SK-N-SH treated with all-trans-retinoic acid at 6 μM for 48 hours (cell line): Measurements from ENCODE around the gene CDCA7L.

Source experiments
- BACH2 ChIP-seq: fragments of 250-450 bp; sonication (Bioruptor Pico); IDR thresholded peaks from 2 replicates; pipeline ENCODE4 v1.9.0; 2021; ENCODE audit warnings: mild to moderate bottlenecking, borderline replicate concordance
- ZC3H10 ChIP-seq: fragments of 250-450 bp; sonication (Bioruptor Pico); IDR thresholded peaks from 2 replicates; pipeline ENCODE4 v1.5.1; 2021; ENCODE audit warnings: mild to moderate bottlenecking, moderate library complexity
- ZFP3 ChIP-seq: fragments of 250-450 bp; sonication (Bioruptor Pico); IDR thresholded peaks from 2 replicates; pipeline ENCODE4 v1.5.0; 2020; ENCODE audit warnings: mild to moderate bottlenecking, moderate library complexity
- ZFP30 ChIP-seq: fragments of 450-650 bp; formaldehyde crosslinking; IDR thresholded peaks from 2 replicates; pipeline ENCODE4 v1.5.0; 2022; ENCODE audit warnings: mild to moderate bottlenecking, moderate library complexity
- ZNF565 ChIP-seq: fragments of 450-650 bp; formaldehyde crosslinking; conservative IDR thresholded peaks from 2 replicates; pipeline ENCODE4 v1.5.0; 2020; ENCODE audit warnings: low read depth, mild to moderate bottlenecking, moderate library complexity
- TF ChIP-seq, protein P1 (sequence below): fragments of 250-450 bp; sonication (Bioruptor Pico); IDR thresholded peaks from 2 replicates; pipeline ENCODE4 v1.8.0; 2020; ENCODE audit warnings: mild to moderate bottlenecking, moderate library complexity, borderline replicate concordance
- TF ChIP-seq, protein P2 (sequence below): fragments of 250-450 bp; sonication (Bioruptor Pico); IDR thresholded peaks from 2 replicates; pipeline ENCODE4 v1.5.1; 2020; ENCODE audit warnings: low read depth, mild to moderate bottlenecking, moderate library complexity
- TF ChIP-seq, protein P3 (sequence below): fragments of 250-450 bp; sonication (Bioruptor Pico); IDR thresholded peaks from 2 replicates; pipeline ENCODE4 v1.5.1; 2021; ENCODE audit warnings: mild to moderate bottlenecking, moderate library complexity

DNA sequence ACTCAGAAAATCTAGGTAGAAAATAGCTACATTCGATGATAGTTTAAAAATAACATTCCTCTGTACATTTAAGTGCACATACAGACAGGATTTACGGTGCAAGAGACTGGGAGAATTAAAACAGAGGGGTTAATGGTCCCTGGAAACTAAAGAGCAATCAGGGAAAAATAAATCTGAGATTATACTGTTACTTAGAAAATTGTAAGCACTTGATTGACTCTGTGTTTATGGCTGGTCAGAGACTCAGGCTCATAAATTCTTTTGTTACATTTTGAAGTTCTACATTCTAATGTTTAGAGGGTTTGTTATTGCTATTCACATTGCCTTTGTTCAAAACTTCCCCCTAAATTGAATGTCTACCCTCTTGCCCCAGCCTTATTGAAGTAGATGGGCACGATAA, 54.4 kb downstream of the CDCA7L start:
- TF ChIP-seq, protein P1, sequence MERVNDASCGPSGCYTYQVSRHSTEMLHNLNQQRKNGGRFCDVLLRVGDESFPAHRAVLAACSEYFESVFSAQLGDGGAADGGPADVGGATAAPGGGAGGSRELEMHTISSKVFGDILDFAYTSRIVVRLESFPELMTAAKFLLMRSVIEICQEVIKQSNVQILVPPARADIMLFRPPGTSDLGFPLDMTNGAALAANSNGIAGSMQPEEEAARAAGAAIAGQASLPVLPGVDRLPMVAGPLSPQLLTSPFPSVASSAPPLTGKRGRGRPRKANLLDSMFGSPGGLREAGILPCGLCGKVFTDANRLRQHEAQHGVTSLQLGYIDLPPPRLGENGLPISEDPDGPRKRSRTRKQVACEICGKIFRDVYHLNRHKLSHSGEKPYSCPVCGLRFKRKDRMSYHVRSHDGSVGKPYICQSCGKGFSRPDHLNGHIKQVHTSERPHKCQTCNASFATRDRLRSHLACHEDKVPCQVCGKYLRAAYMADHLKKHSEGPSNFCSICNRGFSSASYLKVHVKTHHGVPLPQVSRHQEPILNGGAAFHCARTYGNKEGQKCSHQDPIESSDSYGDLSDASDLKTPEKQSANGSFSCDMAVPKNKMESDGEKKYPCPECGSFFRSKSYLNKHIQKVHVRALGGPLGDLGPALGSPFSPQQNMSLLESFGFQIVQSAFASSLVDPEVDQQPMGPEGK (CRISPR knock-in tag), result no peak
- TF ChIP-seq ZFP30 (CRISPR knock-in tag) (no peak), ZFP3 (CRISPR knock-in tag) (no peak), BACH2 (CRISPR knock-in tag) (no peak), ZC3H10 (CRISPR knock-in tag) (no peak), ZNF565 (CRISPR knock-in tag) (no peak)
- TF ChIP-seq, protein P2, sequence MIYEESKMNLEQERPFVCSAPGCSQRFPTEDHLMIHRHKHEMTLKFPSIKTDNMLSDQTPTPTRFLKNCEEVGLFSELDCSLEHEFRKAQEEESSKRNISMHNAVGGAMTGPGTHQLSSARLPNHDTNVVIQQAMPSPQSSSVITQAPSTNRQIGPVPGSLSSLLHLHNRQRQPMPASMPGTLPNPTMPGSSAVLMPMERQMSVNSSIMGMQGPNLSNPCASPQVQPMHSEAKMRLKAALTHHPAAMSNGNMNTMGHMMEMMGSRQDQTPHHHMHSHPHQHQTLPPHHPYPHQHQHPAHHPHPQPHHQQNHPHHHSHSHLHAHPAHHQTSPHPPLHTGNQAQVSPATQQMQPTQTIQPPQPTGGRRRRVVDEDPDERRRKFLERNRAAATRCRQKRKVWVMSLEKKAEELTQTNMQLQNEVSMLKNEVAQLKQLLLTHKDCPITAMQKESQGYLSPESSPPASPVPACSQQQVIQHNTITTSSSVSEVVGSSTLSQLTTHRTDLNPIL (CRISPR knock-in tag), result no peak
- TF ChIP-seq, protein P3, sequence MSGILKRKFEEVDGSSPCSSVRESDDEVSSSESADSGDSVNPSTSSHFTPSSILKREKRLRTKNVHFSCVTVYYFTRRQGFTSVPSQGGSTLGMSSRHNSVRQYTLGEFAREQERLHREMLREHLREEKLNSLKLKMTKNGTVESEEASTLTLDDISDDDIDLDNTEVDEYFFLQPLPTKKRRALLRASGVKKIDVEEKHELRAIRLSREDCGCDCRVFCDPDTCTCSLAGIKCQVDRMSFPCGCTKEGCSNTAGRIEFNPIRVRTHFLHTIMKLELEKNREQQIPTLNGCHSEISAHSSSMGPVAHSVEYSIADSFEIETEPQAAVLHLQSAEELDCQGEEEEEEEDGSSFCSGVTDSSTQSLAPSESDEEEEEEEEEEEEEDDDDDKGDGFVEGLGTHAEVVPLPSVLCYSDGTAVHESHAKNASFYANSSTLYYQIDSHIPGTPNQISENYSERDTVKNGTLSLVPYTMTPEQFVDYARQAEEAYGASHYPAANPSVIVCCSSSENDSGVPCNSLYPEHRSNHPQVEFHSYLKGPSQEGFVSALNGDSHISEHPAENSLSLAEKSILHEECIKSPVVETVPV, result no peak
